HCT116 (cell line): ENCODE measurements around the gene CUL9.

Experiments
- CBX3 ChIP-seq: IDR thresholded peaks from 2 replicates; pipeline ENCODE4 v1.6.1; 2012; ENCODE audit warnings: low read depth
- CEBPB ChIP-seq: IDR thresholded peaks from 2 replicates; pipeline ENCODE4 v1.6.1; 2012; ENCODE audit warnings: low read depth
- CTCF ChIP-seq, 3 experiments: fragments of 200-600 bp in 1 of 3; sonication (generic) in 1 of 3; IDR thresholded peaks in 2 of 3; conservative IDR thresholded peaks in 1 of 3; 2 replicates each; pipeline ENCODE4 v1.5.1; 2012 to 2017; ENCODE audit warnings: low read depth in 2 of 3, low read length in 2 of 3, antibody characterized with exemption in 1 of 3, borderline replicate concordance in 1 of 3, control low read depth in 1 of 3, mild to moderate bottlenecking in 1 of 3, mixed read lengths in 1 of 3, mixed run types in 1 of 3, moderate library complexity in 1 of 3; ENCODE audit not compliant: insufficient read depth in 1 of 3
- EGR1 ChIP-seq: IDR thresholded peaks from 2 replicates; pipeline ENCODE4 v1.6.1; 2012; ENCODE audit warnings: low read depth
- EZH2phosphoT487 ChIP-seq: fragments of 200-600 bp; IDR thresholded peaks from 2 replicates; pipeline ENCODE4 v1.6.1; 2018; ENCODE audit warnings: antibody characterized with exemption, borderline replicate concordance
- MAX ChIP-seq: IDR thresholded peaks from 2 replicates; pipeline ENCODE4 v1.6.1; 2012
- POLR2A ChIP-seq: IDR thresholded peaks from 2 replicates; pipeline ENCODE4 v1.7.0; 2011; ENCODE audit warnings: borderline replicate concordance; ENCODE audit not compliant: insufficient read depth, insufficient read length; ENCODE audit errors: extremely low read depth
- POLR2AphosphoS5 ChIP-seq: IDR thresholded peaks from 2 replicates; pipeline ENCODE4 v1.6.1; 2011; ENCODE audit warnings: mild to moderate bottlenecking, low read depth, low read length, moderate library complexity
- SIN3A ChIP-seq: IDR thresholded peaks from 2 replicates; pipeline ENCODE4 v1.6.1; 2012; ENCODE audit warnings: low read depth
- SP1 ChIP-seq: IDR thresholded peaks from 2 replicates; pipeline ENCODE4 v1.6.1; 2012; ENCODE audit warnings: low read depth
- TCF7L2 ChIP-seq: IDR thresholded peaks from 2 replicates; pipeline ENCODE4 v1.7.0; 2011; ENCODE audit warnings: borderline replicate concordance, inconsistent platforms; ENCODE audit not compliant: insufficient read depth, insufficient read length; ENCODE audit errors: extremely low read depth
- YY1 ChIP-seq: IDR thresholded peaks from 2 replicates; pipeline ENCODE4 v1.6.1; 2011; ENCODE audit warnings: low read length, low read depth, moderate library complexity, mild to moderate bottlenecking; ENCODE audit not compliant: insufficient replicate concordance; ENCODE audit errors: extremely low read depth
- ZFX ChIP-seq: fragments of 450-650 bp; IDR thresholded peaks from 2 replicates; pipeline ENCODE4 v1.6.1; 2017
- ZNF274 ChIP-seq: fragments of 200-500 bp; sonication (Bioruptor generic); IDR thresholded peaks from 2 replicates; pipeline ENCODE4 v1.6.1; 2014; ENCODE audit warnings: mild to moderate bottlenecking, low read depth, low read length, inconsistent platforms

GRCh38 chr6:43248791-43249190 lies 66.8 kb downstream of the CUL9 start:
- TF ChIP-seq CTCF (IDR thresholded peaks at IDR 0.05 in 2 of 3, conservative IDR thresholded peaks at IDR 0.05 in 1 of 3; ENCODE audit: borderline replicate concordance in 1 of 3, insufficient read depth in 1 of 3, low read depth in 2 of 3, low read length in 2 of 3) (no peak), EZH2phosphoT487 (no peak), ZFX (no peak), POLR2A (no peak), MAX (no peak), CBX3 (no peak), YY1 (no peak), POLR2AphosphoS5 (no peak), SP1 (no peak), SIN3A (no peak), TCF7L2 (no peak), EGR1 (no peak), ZNF274 (no peak), CEBPB (no peak)
